HG03039 (cell line): Measurements from ENCODE around the gene ROBO1.

Experiments
- ATAC-seq: cut with Tn5 transposase; IDR thresholded peaks from one replicate; pipeline ENCODE4 v1.9.1; 2021; ENCODE audit warnings: mild to moderate bottlenecking, moderate library complexity; ENCODE audit not compliant: unreplicated experiment

Gene ROBO1

DNA sequence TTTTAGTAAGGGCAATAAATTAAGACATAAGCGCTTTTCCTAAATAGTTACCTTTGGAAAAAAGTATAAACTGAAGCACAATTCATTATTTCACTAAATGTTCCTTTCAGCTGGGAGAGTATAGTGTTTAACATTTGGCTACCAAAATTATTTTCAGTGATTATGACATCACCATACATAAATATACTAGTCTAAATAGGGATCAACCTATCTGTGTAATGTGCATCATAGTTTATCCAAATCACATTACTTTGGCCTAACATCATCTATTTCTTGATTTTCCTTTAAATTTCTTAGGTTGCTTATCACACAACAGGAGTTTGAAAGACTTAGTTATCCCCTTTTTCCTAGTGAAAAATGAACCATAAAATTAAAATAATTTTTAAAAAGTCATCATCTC lies 738.9 kb downstream of the ROBO1 start:
- no peak for ATAC-seq

DNA sequence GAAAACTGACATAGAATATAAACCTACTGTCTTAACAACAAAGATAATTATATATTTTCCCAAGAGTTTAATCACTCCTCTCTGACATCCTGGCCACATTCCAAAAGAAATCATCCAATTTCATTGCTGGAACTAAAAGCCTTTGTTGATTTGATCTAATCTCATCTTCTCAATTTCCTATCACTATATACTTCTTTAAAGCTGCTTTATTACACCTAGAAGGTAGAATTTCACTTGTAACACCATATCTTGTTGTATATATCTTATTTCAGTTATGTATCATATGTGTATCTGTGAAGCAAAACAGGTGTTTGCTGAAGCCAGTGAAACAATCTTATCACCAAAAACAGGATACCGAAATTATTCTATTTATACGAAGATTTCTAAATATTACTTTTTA lies 740.2 kb downstream of the ROBO1 start:
- ATAC-seq, result no peak

DNA sequence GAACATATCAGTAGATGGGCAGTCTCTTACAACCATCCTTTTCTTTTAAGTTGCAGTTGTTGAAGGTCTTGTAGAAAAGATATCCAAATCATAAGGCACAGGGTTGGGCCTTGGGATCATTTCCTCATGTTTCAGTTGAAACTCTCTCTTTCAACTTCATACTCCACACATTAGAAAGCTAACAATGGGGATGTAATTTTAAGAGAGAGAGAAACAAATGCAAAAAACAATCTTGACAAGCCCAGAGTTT lies 747.9 kb downstream of the ROBO1 start:
- ATAC-seq, result no peak

DNA sequence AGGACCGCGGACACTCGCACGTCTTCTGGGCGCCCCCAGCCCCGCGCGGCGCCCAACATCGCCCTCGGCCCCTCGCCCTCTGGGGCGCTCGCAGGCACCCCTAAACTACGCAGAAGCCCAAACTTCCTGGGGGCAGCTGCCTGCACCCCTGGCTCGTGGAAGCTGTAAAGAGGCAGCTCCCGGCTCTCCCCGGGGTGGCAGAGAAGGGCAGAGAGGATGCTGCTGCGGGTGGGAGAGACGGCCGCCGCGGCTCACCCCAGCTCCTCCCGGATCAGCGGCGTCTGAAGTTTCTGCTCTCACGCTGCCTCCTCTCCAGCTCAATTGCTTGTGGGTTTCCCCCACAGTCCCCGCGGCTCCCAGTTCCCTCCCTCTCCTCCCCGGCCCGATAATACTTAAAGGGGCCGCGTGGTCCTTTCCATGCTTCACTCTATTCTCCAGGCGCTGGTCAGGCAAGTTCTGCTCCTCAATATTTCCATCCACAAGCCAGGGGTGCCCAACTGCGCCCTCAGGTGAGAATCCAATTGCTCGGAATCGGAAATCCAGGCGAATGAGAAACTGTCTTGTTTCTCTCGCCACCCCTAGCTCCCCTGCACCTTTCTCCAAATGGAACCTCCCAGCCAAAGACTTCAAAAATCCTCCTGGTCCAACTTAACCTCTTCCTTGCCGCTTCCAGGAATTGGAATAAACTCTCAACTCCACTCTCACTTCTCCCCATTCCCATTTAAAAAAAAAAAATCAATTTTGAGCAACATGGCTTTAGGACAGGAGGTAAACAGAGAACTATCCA lies 748.5 kb downstream of the ROBO1 start:
- ATAC-seq, result peak; percentile 57

DNA sequence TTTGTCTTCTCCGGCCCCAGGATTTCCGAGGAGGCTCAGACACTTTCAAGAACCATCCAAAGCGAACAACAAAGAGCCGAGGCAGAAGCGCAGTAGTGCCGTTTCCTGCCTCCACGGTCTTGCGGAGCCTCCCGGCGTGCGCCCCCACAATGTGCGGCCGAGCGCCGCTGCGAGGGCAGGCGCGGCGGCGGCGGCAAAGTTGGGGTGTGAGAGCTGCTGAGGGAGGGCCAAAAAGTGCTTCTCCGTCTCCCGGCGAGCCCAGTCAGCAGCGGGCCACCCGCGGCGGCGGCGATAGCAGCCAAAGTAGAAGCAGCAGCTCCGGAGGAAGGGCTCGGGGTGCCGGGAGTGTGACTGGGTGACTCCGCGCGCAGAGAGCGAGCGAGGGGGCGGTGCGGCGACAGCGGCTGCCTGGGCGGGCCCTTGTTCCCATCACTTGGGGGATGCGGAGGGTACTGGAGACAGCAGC lies 749.1 kb downstream of the ROBO1 start:
- ATAC-seq, result peak; percentile 45

DNA sequence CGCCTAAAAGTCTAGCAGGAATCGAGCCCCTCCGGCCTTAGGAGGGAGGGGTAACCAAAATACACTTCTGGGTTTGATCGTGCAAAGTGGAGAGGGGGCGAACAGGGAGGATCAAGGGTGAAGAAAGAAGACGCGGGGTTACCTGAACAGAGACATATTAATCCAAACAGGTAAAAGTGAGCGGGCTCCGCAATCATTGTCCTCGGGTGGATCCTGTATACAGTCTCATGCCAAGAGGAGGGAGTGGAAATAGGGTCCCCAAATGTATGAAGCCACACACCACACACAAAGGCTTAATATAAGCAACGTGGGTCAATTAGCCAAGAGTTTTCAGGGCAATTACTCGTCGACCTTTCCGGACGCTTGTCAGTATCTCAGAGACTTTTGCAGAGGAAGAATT lies 749.5 kb downstream of the ROBO1 start:
- no peak for ATAC-seq

DNA sequence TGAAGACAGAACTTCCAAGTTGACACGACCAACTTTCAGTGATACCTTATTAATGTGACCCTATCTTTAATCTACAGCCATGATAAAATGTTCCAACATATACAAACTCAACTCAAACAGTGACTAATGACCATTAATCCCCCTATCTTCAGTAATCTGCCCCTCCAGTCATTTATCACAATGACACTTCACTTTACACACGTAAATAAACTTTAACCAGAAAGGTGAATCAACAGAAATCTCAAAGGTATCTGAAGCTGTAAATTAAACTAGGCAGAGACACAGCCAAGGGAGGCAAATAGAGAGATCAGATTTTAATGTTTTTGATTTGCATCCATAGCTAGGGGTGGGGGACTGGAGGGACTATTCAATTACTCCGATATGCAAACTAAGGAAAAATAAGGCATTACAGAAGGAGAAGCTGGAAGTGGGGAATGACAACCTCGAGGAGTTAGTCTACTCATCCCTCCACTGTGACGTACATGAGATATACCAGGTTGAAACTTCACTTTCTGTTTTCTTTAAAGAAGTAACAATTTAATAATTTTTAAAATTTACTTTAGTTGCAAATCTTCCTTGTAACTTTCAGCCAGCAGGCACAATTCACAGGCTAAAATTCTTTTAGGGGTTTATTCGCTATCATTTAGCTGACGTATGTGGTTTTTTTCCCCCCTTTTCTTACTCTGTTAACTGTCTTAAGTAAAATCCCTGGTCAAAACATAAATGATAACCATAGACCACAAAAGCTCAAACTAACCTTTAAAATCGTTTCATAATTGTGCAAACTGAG lies 751.0 kb downstream of the ROBO1 start:
- no peak for ATAC-seq

DNA sequence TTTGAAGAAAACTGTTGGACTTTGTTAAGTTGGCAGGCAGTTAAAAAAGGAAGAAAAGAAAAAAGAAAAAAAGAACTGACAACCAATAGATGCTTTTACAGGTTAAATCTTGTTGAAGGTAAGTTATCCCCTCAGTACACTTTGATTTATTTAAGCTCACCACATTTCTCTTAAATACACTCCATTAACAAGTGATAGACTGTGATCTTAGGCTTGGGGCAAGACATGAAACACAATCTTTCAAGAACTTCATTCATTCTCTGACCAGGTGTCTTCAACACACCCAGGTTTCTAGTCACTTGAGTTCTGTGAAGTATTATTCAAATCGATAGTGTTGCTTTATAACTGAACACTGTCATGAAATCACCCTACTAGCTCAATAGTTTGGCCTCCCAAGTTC lies 751.9 kb downstream of the ROBO1 start:
- ATAC-seq, result no peak

DNA sequence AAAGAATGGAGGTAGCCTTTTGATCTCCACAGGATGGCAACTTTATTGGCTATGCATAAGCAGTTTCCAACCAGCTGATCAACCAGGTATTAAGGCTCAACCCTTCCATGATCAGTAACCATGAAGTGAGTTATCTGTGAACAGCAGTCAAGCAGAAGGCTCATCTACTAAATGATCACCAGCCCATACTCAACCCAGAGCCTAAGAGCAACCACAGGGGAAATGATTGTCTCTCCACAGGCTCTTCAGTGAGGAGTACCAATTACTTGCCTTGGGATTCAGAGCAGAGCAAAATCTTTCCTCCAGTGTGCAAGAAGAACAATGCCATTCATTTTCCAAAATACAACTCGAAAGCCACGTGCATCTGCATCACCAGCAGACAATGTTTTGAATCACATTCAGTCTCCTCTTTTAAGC lies 754.8 kb downstream of the ROBO1 start:
- no peak for ATAC-seq

DNA sequence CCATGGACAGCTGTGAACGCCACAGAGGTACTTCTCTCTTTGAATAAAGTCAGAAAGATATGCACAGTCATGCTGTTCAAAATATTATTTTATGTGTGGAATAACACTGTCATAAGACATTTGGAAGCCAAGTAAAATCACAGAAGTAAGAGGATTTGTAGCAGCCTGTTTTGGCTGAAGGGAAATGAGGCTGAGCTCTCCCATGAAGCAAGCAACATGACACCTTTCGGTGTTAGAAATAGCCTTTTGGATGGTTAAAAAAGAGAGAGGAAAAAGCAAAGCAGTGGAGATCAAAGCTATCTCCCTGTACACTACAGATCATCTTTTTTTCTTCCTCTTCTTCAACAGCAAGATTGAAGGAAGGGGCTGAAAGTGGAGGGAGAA lies 755.3 kb downstream of the ROBO1 start:
- ATAC-seq, result no peak

DNA sequence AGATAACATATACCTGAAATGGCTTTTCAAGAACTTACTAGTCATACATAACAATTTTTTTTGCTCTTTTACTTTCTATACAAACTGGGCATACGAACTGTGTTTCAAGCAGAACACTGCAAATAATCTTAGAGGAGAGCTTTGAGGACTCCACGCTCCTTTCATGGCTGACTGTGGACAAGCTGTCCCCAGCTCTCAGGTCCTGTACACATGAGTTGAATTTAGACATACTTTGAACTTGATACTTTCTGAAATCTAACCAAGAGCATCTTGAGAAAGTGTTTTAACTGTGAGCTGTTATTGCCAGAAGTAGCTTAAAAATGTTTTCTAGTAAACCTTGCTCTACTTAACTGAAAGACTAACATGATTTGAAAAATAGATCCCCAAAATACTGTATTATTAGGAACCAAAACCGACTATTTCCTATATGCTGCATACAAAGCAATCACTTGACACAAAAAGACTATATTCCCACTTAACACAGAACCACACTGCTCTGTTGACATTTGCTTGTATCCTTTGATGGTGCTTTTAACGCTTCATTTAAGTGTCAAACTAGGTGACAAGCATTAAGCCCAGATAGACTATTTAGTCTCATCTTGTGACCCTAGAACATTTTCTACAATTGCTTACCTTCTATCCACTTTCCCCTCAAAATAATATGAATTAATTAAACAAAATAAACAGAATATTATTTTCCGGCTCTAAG lies 755.8 kb downstream of the ROBO1 start:
- ATAC-seq, result no peak

DNA sequence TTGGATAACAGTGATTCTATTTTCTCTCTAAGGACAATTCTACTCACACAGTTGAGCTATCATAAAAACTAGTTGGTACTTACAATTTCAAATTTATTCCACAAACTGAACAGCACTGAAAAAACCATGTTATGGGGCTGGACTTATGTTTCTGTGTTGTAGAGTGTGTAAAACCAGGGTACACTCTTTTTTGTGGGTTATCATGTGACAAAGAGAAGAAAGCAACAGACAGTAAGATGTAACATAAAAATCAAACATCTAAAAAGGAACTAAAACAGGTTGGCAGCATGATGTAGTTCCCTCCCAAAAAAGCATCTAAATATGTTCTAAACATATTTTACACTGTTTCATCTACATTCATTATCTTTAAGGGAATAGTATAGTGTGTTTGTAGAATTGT lies 757.9 kb downstream of the ROBO1 start:
- ATAC-seq, result no peak

DNA sequence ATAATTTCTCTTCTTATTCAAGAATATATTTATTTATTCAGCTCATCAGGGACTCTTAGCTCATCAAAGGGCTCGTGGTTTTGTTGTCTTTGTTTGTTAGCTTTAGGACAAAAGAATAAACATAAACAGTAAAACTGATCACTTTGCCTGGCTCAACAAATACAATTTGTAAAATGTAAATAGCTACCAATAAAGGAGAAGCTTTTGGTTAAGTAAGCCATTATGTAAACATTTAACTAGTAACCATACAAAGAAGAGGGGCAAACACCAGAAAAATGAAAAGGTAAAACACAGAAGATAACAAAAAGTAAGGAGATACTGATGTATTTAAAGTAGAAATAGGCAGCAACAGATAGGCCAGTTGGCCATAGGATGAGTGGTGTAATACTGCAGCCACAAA lies 761.7 kb downstream of the ROBO1 start:
- ATAC-seq, result no peak

DNA sequence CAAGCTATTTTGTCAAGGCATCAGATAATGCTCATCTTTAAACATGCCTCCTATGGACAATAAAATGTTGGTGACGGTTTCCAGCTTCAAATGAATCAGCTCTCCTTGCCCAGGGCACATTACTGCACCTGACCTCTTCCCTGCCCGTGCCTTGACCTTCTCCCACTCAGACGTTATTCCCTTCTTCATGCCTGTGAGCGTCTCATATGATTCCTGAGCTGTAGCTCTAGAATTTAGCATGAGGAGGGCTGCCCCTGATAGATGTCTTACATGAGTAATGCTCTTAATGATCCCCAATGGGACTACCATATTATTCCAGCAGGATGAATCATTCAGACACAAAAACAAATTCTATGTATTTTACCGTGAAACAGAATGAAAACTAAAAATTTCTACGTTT lies 762.7 kb downstream of the ROBO1 start:
- no peak for ATAC-seq

DNA sequence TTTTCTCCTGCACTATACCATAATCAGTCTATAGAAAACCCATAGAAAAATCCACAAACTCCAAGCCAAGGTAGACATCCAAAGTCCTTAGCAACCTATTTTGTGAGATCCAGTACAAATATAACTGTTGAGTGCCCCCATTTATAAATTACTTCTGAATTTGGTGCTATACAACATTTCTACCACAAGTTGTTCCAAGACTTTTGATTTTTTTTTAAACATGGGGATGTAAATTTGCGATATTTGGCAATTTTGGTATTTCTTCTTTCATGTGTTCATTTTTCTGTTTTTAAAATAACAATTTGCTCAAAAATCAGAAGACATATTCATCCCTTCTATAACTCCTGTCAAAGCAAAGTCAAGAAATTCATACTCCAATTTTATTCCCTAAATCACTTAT lies 763.8 kb downstream of the ROBO1 start:
- ATAC-seq, result no peak

DNA sequence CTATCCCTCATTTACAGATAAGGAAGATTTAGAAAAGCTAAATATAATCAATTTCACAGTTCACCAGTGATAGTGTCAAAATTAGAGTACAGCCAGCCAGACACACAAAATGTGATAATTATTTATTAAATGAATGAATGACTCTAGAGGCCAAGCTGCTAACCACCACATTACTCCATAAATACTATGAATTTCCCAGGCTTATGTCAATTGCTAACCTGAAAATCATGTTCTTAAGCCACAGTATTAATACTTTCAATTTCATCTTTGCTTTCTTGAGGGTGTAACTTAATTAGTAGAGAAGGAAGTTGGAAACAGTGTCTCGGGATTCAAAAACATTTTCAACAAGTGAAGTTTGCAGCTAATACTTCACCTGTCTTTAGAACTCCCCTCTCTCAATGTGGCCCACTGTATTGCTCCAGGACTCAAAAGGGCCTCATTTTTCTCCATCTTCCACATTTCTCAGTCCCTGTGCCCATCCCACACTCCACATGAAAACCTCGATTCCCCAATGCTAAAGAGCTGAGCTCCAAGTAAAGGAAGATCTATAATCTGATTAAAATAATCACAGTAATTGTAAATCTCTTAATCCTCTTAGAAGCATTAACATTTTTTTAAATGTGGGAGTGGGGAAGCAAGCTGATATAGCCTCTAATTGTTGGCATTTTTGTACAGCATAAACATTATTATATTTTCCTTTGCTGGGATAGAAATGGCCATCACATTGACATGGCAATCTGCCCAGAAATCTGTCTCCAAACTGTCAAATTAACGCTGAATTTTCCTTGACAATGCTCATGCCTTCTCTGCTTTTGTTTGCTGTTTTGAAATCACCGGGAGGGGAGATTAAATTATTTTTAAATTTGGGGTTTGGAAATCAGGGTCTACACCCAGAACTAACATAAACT lies 765.1 kb downstream of the ROBO1 start:
- no peak for ATAC-seq

DNA sequence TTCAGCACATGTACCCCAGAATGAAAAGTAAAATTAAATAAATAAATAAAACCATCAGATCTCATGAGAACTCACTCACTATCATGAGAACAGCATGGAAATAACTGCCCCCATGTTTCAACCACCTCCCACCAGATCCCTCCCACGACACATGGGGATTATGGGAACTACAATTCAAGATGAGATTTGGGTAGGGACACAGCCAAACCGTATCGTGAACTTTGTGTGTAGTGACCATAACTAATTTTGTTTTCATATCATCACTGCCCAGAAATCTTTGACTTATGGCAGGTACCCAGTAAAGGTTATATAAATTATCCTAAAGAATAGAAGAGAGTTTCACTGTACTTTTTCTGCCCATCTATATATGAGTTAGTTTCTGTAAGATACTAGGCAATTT lies 766.5 kb downstream of the ROBO1 start:
- no peak for ATAC-seq

DNA sequence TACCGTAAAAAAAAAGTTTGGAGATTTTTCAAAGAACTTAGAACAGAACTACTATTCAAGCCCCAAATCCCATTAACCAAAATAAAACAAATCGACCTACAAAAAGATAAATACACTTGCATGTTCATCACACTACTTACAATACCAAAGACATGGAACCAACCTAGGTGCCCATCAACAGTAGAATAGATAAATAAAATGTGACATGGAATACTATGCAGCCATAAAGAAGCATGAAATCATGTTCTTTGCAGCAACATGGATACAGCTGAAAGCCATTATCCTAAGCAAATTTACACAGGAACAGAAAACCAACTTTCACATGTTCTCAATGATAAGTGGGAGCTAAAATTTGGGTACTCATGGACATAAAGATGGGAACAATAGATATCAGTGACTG lies 768.7 kb downstream of the ROBO1 start:
- ATAC-seq, result no peak

DNA sequence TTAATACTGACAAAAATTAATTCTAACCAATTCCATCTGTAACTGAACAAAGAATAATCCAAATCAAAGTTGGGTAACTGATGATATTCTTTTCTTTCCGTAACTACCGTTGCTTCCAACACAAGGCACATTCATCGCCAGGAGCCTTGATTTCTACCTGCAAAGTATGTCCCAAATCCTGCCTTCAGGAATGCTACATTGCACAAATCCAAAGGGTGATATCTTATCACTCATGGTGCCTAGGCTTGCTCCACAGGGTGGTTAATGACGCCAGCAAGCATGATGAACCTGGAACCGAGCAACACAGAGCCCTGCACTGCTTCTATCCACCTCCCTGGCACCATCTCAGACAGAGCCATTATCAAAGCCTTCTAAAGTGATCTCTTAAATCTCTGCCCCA lies 772.7 kb downstream of the ROBO1 start:
- no peak for ATAC-seq

DNA sequence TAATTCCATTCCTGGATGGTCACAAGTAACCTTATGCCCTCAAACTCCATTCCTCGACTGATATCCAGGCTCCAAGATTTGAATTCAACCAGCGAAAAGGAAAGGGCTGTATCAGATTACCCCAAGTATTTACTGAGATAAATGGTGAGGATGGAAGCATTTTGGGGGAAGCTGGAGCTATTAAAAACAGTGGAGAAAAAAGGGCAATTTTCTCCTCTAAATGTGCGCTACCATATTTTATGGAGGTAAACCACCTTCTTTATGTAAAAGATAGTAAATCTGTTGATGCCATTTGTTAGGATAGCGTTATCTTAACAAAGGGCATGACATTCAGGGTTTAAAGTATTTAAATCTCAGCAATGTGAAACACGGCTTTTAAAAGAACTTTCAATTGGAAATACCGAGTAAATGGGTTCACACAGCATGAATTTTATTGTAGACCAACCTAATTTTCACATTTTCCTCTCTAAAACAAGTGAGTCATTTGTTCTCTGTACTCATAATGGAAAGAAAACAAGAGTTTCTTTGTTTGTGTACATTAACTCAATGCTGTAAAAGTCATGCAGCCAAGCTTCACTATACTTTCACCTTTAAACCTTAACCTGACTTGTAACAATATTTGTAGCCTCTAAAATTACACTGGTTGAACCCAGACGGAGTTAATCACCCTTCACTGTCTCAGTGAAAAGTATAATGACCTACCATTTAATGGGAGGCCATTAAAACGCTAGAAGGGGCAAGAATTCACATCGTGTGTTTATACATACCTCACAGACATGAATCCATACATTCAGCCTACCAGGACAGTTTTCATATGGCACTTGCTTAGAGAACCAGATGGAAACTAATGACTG lies 773.4 kb downstream of the ROBO1 start:
- ATAC-seq, result no peak
